GM23248 (cell line): ENCODE results near the gene MYL4. TPM values are rescaled to one million over a fixed set of nuclear protein-coding genes. Genes with fewer than 3 reads are reported as not detected.
"Not testable (repeated sequence)": the region's sequence is repeated elsewhere in the genome, so short reads cannot be mapped to it uniquely, and the experiment has no call there.

Source experiments
- DNase-seq: peaks from one replicate; pipeline ENCODE4 v3.0.0-alpha.2; 2015
- H2AFZ ChIP-seq: fragments of 200-600 bp; sonication (generic); 2 replicates; pipeline ENCODE4 v1.6.1; 2016; ENCODE audit warnings: antibody characterized with exemption
- H3F3A ChIP-seq: fragments of 200-600 bp; sonication (generic); 2 replicates; pipeline ENCODE4 v1.6.1; 2016; ENCODE audit warnings: mild to moderate bottlenecking, antibody characterized with exemption, mixed run types; ENCODE audit not compliant: insufficient read depth
- H3K27ac ChIP-seq: fragments of 200-600 bp; sonication (generic); 2 replicates; pipeline ENCODE4 v1.5.1; 2016; ENCODE audit warnings: mild to moderate bottlenecking
- H3K27me3 ChIP-seq: fragments of 200-600 bp; sonication (generic); replicated peaks from 2 replicates; pipeline ENCODE4 v1.6.1; 2016; ENCODE audit warnings: mild to moderate bottlenecking; ENCODE audit not compliant: insufficient read depth
- H3K36me3 ChIP-seq: fragments of 200-600 bp; sonication (generic); 2 replicates; pipeline ENCODE4 v1.6.1; 2016; ENCODE audit warnings: low read depth, mild to moderate bottlenecking
- H3K4me1 ChIP-seq: fragments of 200-600 bp; sonication (generic); 2 replicates; pipeline ENCODE4 v1.6.1; 2016; ENCODE audit warnings: mild to moderate bottlenecking; ENCODE audit not compliant: insufficient read depth
- H3K4me2 ChIP-seq: fragments of 200-600 bp; sonication (generic); one replicate; pipeline ENCODE4 v1.6.1; 2016; ENCODE audit warnings: mild to moderate bottlenecking; ENCODE audit not compliant: unreplicated experiment
- H3K4me3 ChIP-seq: fragments of 200-600 bp; sonication (generic); 2 replicates; pipeline ENCODE4 v1.5.1; 2016; ENCODE audit warnings: mild to moderate bottlenecking
- H3K79me2 ChIP-seq: fragments of 200-600 bp; sonication (generic); 2 replicates; pipeline ENCODE4 v1.6.1; 2016; ENCODE audit warnings: mild to moderate bottlenecking; ENCODE audit not compliant: insufficient read depth
- H3K9ac ChIP-seq: fragments of 200-600 bp; sonication (generic); 2 replicates; pipeline ENCODE4 v1.6.1; 2016; ENCODE audit warnings: mild to moderate bottlenecking
- H3K9me2 ChIP-seq: fragments of 200-600 bp; sonication (generic); 2 replicates; pipeline ENCODE4 v1.6.1; 2016; ENCODE audit warnings: mixed run types, mild to moderate bottlenecking, moderate library complexity; ENCODE audit not compliant: insufficient read depth
- H3K9me3 ChIP-seq: fragments of 200-600 bp; sonication (generic); one replicate; pipeline ENCODE4 v1.6.1; 2017; ENCODE audit warnings: low read depth
- H4K20me1 ChIP-seq: fragments of 200-600 bp; sonication (generic); 2 replicates; pipeline ENCODE4 v1.6.0; 2016; ENCODE audit not compliant: insufficient read depth
- EZH2 ChIP-seq: fragments of 200-600 bp; sonication (generic); IDR thresholded peaks from 2 replicates; pipeline ENCODE4 v1.6.1; 2018; ENCODE audit warnings: antibody characterized with exemption, mild to moderate bottlenecking; ENCODE audit not compliant: insufficient read depth, poor library complexity, severe bottlenecking
- EZH2phosphoT487 ChIP-seq: fragments of 200-600 bp; sonication (generic); IDR thresholded peaks from 2 replicates; pipeline ENCODE4 v1.6.1; 2018; ENCODE audit warnings: antibody characterized with exemption, moderate library complexity, mild to moderate bottlenecking, low read depth; ENCODE audit not compliant: insufficient read depth
- WGBS, 2 experiments: methylation state at CpG; one replicate each; pipeline ENCODE4 v1.1.6; 2015 to 2017; ENCODE audit warnings: low lambda C conversion rate in 2 of 2, low coverage in 1 of 2; ENCODE audit errors: missing lambda C conversion rate in 2 of 2; 5-methylcytosine and 5-hydroxymethylcytosine counted together
- in situ Hi-C: fragments of 300-500 bp; cut with MboI; formaldehyde crosslinking; loops from 2 replicates; pipeline ENCODE4 v1.15.0; 2020
- polyA plus RNA-seq: library from polyadenylated mRNA; unstranded; fragments of >200 nt; fragmentation: Nextera tagmentation; extraction: Ambion mirVana; gene quantifications from 2 replicates; pipeline ENCODE4 v1.2.1, GENCODE V29; 2016
- total RNA-seq: library from RNA; depleted of rRNA; stranded (reverse); fragments of >200 nt; shearing (Covaris generic); gene quantifications from 2 replicates; pipeline ENCODE4 v1.2.3, GENCODE V29; 2014; rRNA removed

The MYL4 gene
- total RNA-seq (not detected in 2 replicates), polyA plus RNA-seq (0.87 TPM in 1 of 2 replicates, not detected in the other)

GRCh38 chr17:47208744-47209488 lies at the start of gene MYL4:
Gene MYL4 (plus strand): TSS chr17:47209348. CDS start chr17:47209423, 75 bp downstream.
- DNase-seq, result no peak
- Histone ChIP-seq H3K9me3 (no peaks in the 10 kb centered on the region), H3K9ac (no peak within 1 kb of the TSS), H3K4me3 (no peak within 1 kb of the TSS), H4K20me1 (no peaks in the 10 kb centered on the region), H3K4me2 (no peak within 1 kb of the TSS), H3K9me2 (no peaks in the 10 kb centered on the region), H3K27ac (no peak within 1 kb of the TSS), H3K36me3 (no peaks in the 10 kb centered on the region), H3K79me2 (no peaks in the 10 kb centered on the region), H3F3A (peaks cover 18% of the 10 kb centered on the region), H2AFZ (no peak within 1 kb of the TSS), H3K4me1 (peaks cover 17% of the 10 kb centered on the region), H3K27me3 (no peaks in the 10 kb centered on the region)
- WGBS, 2 experiments, result 72 to 77% methylated on average over 6 of the region's 6 CpGs
- in situ Hi-C loops, result no loop called here
- TF ChIP-seq EZH2 (no peak), EZH2phosphoT487 (no peak)

GRCh38 chr17:47162013-47162622 lies 47.0 kb upstream of the MYL4 start:
- Histone ChIP-seq H3K27ac (no peak overlapping the region), H3K27me3 (no peaks in the 10 kb centered on the region), H3K9me3 (no peaks in the 10 kb centered on the region), H3K4me3 (no peak overlapping the region), H3K4me2 (no peak overlapping the region), H3K36me3 (peaks cover 63% of the 10 kb centered on the region), H3K9ac (no peak overlapping the region), H4K20me1 (no peaks in the 10 kb centered on the region), H2AFZ (no peak overlapping the region), H3F3A (0 out of 2 replicates have a peak, but pooled peaks cover 5% of the 10 kb centered on the region), H3K79me2 (peaks cover 96% of the 10 kb centered on the region), H3K4me1 (no peaks in the 10 kb centered on the region), H3K9me2 (no peaks in the 10 kb centered on the region)
- no peak for TF ChIP-seq EZH2phosphoT487
- no peak for TF ChIP-seq EZH2
- in situ Hi-C loops, result no loop called here
- 93 to 95% methylated on average over 2 of the region's 2 CpGs for WGBS, 2 experiments
- DNase-seq, result no peak

DNA sequence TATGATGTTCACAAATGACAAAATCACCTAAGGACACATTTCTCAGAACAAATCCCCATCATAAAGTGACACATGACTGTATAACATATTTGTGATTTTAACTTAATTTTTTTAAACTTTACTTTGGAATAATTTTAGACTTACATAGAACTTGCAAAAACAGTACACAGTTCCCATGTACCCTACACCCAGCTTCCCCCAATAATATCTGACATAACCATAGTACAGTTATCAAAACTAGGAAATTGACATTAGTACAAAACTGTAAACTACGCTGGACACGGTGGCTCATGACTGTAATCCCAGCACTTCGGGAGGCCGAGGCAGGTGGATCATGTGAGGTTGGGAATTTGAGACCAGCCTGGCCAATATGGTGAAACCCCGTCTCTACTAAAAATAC lies 44.9 kb upstream of the MYL4 start:
- Histone ChIP-seq H3K79me2 (peaks cover 97% of the 10 kb centered on the region), H3K9me3 (no peaks in the 10 kb centered on the region), H3F3A (0 out of 2 replicates have a peak, but pooled peaks cover 5% of the 10 kb centered on the region), H3K9ac (no peak overlapping the region), H3K27ac (no peak overlapping the region), H3K27me3 (no peaks in the 10 kb centered on the region), H3K9me2 (no peaks in the 10 kb centered on the region), H3K36me3 (peaks cover 57% of the 10 kb centered on the region), H4K20me1 (no peaks in the 10 kb centered on the region), H2AFZ (no peak overlapping the region), H3K4me2 (no peak overlapping the region), H3K4me3 (no peak overlapping the region), H3K4me1 (no peaks in the 10 kb centered on the region)
- no peak for TF ChIP-seq EZH2phosphoT487
- TF ChIP-seq EZH2, result no peak
- in situ Hi-C loops, result no loop called here
- no peak for DNase-seq
- WGBS, 2 experiments, result 96 to 98% methylated on average over 5 of the region's 5 CpGs

DNA sequence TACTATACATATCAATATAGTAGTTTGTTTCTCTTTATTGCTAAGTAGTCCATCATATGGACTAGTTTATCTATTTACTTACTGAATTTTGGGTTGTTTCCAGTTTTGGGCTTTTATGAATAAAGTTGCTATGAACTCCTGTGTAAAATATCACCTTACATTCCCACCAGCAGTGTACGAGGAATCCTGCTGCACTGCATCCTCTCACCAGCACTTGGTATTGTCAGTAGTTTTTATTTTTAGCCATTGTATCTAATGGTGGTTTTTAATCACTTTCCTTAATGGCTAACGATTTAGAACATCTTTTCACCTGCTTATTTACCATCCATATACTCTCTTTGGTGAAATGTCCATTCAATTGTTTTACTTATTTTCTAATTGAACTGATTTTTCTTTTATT lies 44.0 kb upstream of the MYL4 start:
- Histone ChIP-seq H3K4me1 (no peaks in the 10 kb centered on the region), H4K20me1 (no peaks in the 10 kb centered on the region), H2AFZ (no peak overlapping the region), H3K9me2 (no peaks in the 10 kb centered on the region), H3K4me3 (no peak overlapping the region), H3K79me2 (peaks cover 100% of the 10 kb centered on the region), H3K9me3 (no peaks in the 10 kb centered on the region), H3K27ac (no peak overlapping the region), H3K27me3 (no peaks in the 10 kb centered on the region), H3F3A (0 out of 2 replicates have a peak, but pooled peaks cover 5% of the 10 kb centered on the region), H3K36me3 (peaks cover 58% of the 10 kb centered on the region), H3K9ac (no peak overlapping the region), H3K4me2 (no peak overlapping the region)
- 100% methylated on average over 2 of the region's 2 CpGs for WGBS, 2 experiments
- in situ Hi-C loops, result no loop called here
- TF ChIP-seq EZH2phosphoT487 (no peak), EZH2 (no peak)
- no peak for DNase-seq

DNA sequence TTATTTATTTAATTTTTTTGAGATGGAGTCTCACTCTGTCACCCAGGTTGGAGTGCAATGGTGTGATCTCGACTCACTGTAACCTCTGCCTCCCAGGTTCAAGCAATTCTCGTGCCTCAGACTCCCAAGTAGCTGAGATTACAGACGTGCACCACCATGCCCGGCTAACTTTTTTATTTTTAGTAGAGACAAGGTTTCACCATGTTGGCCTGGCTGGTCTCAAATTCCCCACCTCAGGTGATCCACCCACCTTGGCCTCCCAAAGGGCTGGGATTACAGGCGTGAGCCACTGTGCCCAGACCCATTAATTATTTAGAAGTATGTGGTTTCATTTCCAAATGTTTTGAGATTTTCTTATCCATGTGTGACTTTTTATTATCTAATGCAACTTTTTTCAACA lies 42.3 kb upstream of the MYL4 start:
- H2AFZ ChIP-seq, H3K4me1 ChIP-seq, H3K9me3 ChIP-seq, H3K9me2 ChIP-seq, H3K4me2 ChIP-seq, H3K4me3 ChIP-seq, H4K20me1 ChIP-seq, H3K27ac ChIP-seq, H3F3A ChIP-seq, DNase-seq, H3K27me3 ChIP-seq, H3K9ac ChIP-seq, in situ Hi-C loops: not testable (repeated sequence)
- peaks cover 52% of the 10 kb centered on the region for H3K36me3 ChIP-seq
- 93 to 95% methylated on average over 5 of the region's 5 CpGs for WGBS, 2 experiments
- peaks cover 100% of the 10 kb centered on the region for H3K79me2 ChIP-seq

- H3K4me1 ChIP-seq, H3K27ac ChIP-seq, H3K9me3 ChIP-seq, H3K9me2 ChIP-seq, H3K4me2 ChIP-seq, in situ Hi-C loops, DNase-seq, H4K20me1 ChIP-seq, H3K4me3 ChIP-seq, H2AFZ ChIP-seq, H3K27me3 ChIP-seq, H3K9ac ChIP-seq: not testable (repeated sequence)
- 70 to 77% methylated on average over 3 to 4 of the region's 4 CpGs for WGBS, 2 experiments
- Histone ChIP-seq H3F3A (peaks cover 10% of the 10 kb centered on the region; the same call in 1 of the 2 replicates), H3K79me2 (peaks cover 100% of the 10 kb centered on the region), H3K36me3 (peaks cover 48% of the 10 kb centered on the region)
These were observed 40.3 kb upstream of the MYL4 start for GRCh38 chr17:47168896-47169295.
